Aorta (tissue), 5 donors: ENCODE measurements around the gene MIDN. TPM values are rescaled to one million over a fixed set of nuclear protein-coding genes. Genes with fewer than 3 reads are reported as not detected.
A peak's percentile ranks its signal among the peaks of the same experiment; 100 is the strongest.

ENCODE experiments used
- ATAC-seq: fragments of 200-7000 bp; cut with Tn5 transposase; one replicate; pipeline ENCODE4 v1.9.1; 2022; ENCODE audit warnings: moderate library complexity; ENCODE audit not compliant: low FRiP score
- DNase-seq, 2 donors: peaks; one replicate each; pipeline ENCODE4 v3.0.0-alpha.2; 2020
- H3K27ac ChIP-seq, 2 donors: one replicate each; pipeline ENCODE4 v1.5.1; 2013; ENCODE audit warnings: low read length in 2 of 2, mild to moderate bottlenecking in 2 of 2, moderate library complexity in 2 of 2, control low read depth in 1 of 2, inconsistent platforms in 1 of 2, low read depth in 1 of 2
- H3K27me3 ChIP-seq, 2 donors: one replicate each; pipeline ENCODE4 v1.6.1; 2013; ENCODE audit warnings: control low read depth in 1 of 2, low read length in 1 of 2, mild to moderate bottlenecking in 1 of 2, moderate library complexity in 1 of 2; ENCODE audit not compliant: insufficient read depth in 2 of 2, control insufficient read depth in 1 of 2
- H3K36me3 ChIP-seq, 2 donors: one replicate each; pipeline ENCODE4 v1.6.1; 2013; ENCODE audit warnings: control low read depth in 1 of 2, low read length in 1 of 2, mild to moderate bottlenecking in 1 of 2; ENCODE audit not compliant: insufficient read depth in 2 of 2, control insufficient read depth in 1 of 2
- H3K4me1 ChIP-seq, 2 donors: one replicate each; pipeline ENCODE4 v1.6.1; 2013; ENCODE audit warnings: low read length in 2 of 2, control low read depth in 1 of 2, mild to moderate bottlenecking in 1 of 2, moderate library complexity in 1 of 2; ENCODE audit not compliant: insufficient read depth in 2 of 2, control insufficient read depth in 1 of 2
- H3K4me3 ChIP-seq, 2 donors: one replicate each; pipeline ENCODE4 v1.5.1; 2013; ENCODE audit warnings: low read length in 2 of 2, control low read depth in 1 of 2, mild to moderate bottlenecking in 1 of 2
- H3K9me3 ChIP-seq: one replicate; pipeline ENCODE4 v1.6.1; 2013; ENCODE audit warnings: mild to moderate bottlenecking, low read length; ENCODE audit not compliant: control insufficient read depth
- WGBS, 2 donors: extraction: QIAGEN DNeasy Blood & Tissue Kit; methylation state at CpG; one replicate each; pipeline ENCODE4 v1.1.7; 2013; 5-methylcytosine and 5-hydroxymethylcytosine counted together
- intact Hi-C, 2 donors: fragments of 100-400 bp; cut with DNase I; formaldehyde crosslinking; loops; one replicate each; pipeline versions ENCODE4 v1.14.2 to v1.15.0; 2022
- polyA plus RNA-seq, 2 donors: library from polyadenylated mRNA; stranded (reverse); fragments of 200-250 nt; gene quantifications; one replicate each; pipeline ENCODE4 v1.2.3, GENCODE V29; 2013
- total RNA-seq, 2 donors: library from RNA; stranded (reverse); fragmentation: NEBNext Ultra II Directional; extraction: Animal tissue kit (Norgen Biotek cat#: 25700); gene quantifications; one replicate each; pipeline ENCODE4 v1.2.1, GENCODE V29; 2021
- donor health status: healthy with polysubstance abuse.
- donor health status: Bipolar disorder and iron deficiency.
- donor health status: DM: no; HTN: no; CAD: no.
- donor health status: DM: no; HTN: no; CAD: no.
- donor health status: DM: yes; HTN: yes; CAD: no.

Gene MIDN
- total and polyA plus RNA-seq, 4 donors = 11.8 to 121 (median 69.7) TPM

DNA sequence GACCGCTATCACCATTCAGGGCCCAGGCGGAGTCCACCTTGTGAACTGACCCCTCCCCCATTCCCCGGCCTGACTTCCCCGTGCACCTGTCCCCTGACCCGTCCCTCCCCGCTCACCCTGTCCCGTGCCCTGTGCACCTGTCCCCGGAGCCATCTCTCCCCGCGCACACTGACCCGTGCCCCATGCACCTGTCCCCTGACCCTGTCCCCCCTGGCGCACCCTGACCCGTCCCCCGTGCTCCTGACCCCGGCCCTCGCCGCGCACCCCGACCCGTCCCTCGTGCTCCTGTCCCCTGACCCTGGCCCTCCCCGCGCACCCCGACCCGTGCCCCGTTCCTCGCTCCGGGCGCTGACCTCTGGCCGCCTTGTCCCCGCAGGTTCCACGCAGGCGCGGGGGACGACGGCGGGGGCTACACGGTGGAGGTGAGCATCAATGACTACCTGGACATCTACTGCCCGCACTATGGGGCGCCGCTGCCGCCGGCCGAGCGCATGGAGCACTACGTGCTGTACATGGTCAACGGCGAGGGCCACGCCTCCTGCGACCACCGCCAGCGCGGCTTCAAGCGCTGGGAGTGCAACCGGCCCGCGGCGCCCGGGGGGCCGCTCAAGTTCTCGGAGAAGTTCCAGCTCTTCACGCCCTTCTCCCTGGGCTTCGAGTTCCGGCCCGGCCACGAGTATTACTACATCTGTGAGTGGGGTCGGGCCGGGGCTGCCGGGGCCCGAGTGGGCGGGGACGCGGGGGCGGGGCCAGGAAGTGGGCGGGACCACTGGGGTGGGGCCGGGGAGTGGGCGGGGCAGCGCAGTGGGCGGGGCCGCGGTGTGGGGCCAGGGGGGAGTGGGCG is 47.0 kb downstream of the MIDN start:
- Histone ChIP-seq H3K4me3 (no peak overlapping the region), H3K9me3 (no peaks in the 10 kb centered on the region), H3K27ac (no peak overlapping the region), H3K4me1 (no peaks in the 10 kb centered on the region), H3K36me3 (no peaks in the 10 kb centered on the region), H3K27me3 (no peaks in the 10 kb centered on the region)
- ATAC-seq (no peak), DNase-seq (no peak)
- intact Hi-C loops = no loop called here
- WGBS, 2 donors = 13 to 14% methylated on average over 45 to 82 of the region's 82 CpGs

DNA sequence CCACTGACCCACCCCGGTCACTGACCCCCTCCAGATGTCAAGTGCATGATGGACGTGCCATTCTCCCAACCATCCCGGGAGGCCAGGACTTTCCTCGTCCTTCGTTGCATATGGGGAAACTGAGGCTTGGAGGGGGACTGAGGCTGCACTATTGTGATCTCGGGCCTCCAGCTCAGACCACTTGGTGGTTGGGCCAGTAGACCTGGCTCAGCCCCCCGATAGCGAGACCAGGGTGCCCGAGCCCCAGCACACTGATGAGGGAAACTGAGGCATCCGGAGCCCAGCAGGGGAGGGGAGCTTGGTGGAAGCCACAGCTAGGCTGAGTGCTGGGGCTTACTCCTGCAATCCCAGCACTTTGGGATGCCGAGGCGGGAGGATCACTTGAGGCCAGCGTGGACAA is 47.7 kb downstream of the MIDN start:
- Histone ChIP-seq H3K27ac (no peak overlapping the region), H3K36me3 (no peaks in the 10 kb centered on the region), H3K4me3 (no peak overlapping the region), H3K4me1 (no peaks in the 10 kb centered on the region), H3K27me3 (no peaks in the 10 kb centered on the region), H3K9me3 (no peaks in the 10 kb centered on the region)
- intact Hi-C loops = no loop called here
- DNase-seq = no peak
- WGBS, 2 donors = 79 to 81% methylated on average over 13 of the region's 13 CpGs
- no peak for ATAC-seq

DNA sequence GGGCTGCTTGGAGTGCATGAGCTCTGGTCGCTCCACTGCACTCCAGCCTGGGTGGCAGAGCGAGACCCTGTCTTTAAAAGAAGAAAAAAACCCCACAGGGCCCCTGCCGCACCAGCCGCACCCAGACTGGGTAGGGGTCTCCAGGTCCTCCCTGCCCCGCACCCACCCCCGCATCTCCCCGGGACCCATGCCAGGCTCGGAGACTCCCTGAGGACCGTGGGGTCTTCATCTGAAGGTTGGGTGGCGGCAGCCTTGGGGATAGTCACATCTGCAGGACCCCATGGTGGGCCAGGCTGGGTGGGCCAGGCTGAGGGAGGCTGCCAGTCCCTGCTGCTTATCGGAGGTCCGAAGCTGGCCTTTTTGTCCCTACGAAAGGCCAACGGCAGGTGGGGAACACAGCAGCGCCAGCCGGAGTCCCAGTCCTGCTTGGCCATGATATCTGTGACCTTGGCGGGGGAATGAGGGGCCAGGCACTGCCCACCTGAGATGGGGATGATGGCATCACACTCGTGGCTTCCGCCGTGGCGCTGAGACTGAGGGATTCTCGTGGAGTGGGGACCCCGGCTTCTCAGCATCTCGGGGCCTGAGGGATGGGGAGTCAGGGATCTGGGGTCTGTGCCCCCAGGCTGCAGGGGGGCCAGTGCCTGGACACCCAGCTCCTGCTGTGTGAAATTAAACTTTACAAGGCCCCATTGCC is 48.3 kb downstream of the MIDN start:
- Histone ChIP-seq H3K4me1 (no peaks in the 10 kb centered on the region), H3K27me3 (no peaks in the 10 kb centered on the region), H3K27ac (no peak overlapping the region), H3K9me3 (no peaks in the 10 kb centered on the region), H3K36me3 (no peaks in the 10 kb centered on the region), H3K4me3 (no peak overlapping the region)
- no peak for DNase-seq
- intact Hi-C loops = no loop called here
- ATAC-seq = no peak
- 88 to 89% methylated on average over 24 of the region's 24 CpGs for WGBS, 2 donors

DNA sequence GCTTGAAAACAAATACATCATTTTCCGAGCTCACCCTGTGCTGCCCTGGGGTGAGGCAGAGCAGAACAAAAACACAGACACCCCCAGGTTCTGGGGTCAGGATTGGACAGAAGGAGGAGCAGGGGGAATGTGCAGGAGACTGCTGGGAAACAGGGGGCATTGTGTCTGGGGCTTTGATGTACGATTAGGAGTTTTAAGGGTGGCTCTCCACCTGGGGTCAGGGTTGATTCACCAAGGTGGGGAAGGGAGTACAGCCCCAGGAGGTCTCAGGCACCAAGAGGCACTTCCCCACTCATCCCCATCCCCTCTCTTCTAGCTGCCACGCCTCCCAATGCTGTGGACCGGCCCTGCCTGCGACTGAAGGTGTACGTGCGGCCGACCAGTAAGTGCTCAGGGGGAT is 49.9 kb downstream of the MIDN start:
- H3K4me1 ChIP-seq = no peaks in the 10 kb centered on the region
- H3K9me3 ChIP-seq = no peaks in the 10 kb centered on the region
- H3K36me3 ChIP-seq = no peaks in the 10 kb centered on the region
- 87 to 94% methylated on average over 8 of the region's 8 CpGs for WGBS, 2 donors
- no peak overlapping the region for H3K27ac ChIP-seq
- no peak for DNase-seq
- intact Hi-C loops = no loop called here
- H3K4me3 ChIP-seq = no peak overlapping the region
- ATAC-seq = no peak
- no peaks in the 10 kb centered on the region for H3K27me3 ChIP-seq

DNA sequence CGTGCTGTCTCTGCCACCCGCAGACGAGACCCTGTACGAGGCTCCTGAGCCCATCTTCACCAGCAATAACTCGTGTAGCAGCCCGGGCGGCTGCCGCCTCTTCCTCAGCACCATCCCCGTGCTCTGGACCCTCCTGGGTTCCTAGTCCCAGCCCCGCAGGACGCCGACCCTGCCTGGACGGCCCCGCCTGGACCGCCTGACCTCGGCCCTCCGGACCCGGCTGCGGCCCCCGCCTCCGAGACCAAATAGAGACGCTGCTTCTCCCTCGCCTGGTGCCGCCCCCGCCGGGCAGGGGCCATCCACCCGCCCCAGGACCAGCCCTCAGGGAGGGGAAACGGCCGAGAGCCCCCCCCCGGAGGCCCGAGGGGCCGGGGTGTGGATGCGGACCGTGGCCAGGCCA is 51.4 kb downstream of the MIDN start:
- H3K4me3 ChIP-seq = no peak overlapping the region
- H3K36me3 ChIP-seq = no peaks in the 10 kb centered on the region
- ATAC-seq (peak; percentile 27), DNase-seq (no peak)
- no peaks in the 10 kb centered on the region for H3K4me1 ChIP-seq
- no peak overlapping the region for H3K27ac ChIP-seq
- H3K9me3 ChIP-seq = no peaks in the 10 kb centered on the region
- intact Hi-C loops = no loop called here
- 68 to 79% methylated on average over 34 of the region's 34 CpGs for WGBS, 2 donors
- no peaks in the 10 kb centered on the region for H3K27me3 ChIP-seq

DNA sequence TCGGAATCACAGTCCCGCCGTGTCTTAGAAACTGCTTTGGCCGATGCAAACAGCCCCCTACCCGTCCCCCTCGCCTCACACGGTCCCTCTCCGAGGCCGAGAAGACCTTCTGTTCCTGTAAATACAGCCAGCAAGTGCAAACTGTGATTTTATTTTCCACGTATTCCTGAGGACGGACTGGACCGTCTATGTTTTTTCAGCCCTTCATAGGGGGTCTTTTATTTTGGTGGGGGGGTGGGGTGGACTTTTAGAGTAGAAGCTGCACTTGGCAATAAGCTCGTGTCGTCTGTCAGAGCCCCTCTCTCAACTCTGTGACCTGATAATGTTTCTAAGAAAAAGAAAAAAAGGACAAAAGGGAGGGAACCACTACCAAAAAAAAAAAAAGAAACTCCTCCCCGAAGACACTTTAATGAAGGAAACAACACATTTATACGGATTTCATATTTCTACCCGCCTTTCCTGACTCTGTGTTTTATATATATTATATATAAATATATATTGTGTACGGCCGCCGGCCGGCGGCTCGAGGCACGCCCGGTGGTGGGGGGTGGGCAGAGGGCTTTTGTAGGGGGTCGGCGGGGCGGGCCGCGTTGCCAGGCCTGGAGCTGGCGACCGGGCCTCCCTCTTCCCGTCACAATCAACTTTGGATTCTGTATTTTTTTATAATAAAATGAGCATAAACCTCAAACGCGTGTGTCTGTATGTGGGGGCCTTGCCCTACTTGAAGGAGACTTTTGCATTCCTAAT is 52.5 kb downstream of the MIDN start:
- no peaks in the 10 kb centered on the region for H3K36me3 ChIP-seq
- H3K27ac ChIP-seq = no peak overlapping the region
- no peak overlapping the region for H3K4me3 ChIP-seq
- no peaks in the 10 kb centered on the region for H3K9me3 ChIP-seq
- intact Hi-C loops = no loop called here
- WGBS, 2 donors = 81 to 85% methylated on average over 35 of the region's 35 CpGs
- ATAC-seq (no peak), DNase-seq (no peak)
- H3K4me1 ChIP-seq = no peaks in the 10 kb centered on the region
- H3K27me3 ChIP-seq = no peaks in the 10 kb centered on the region

DNA sequence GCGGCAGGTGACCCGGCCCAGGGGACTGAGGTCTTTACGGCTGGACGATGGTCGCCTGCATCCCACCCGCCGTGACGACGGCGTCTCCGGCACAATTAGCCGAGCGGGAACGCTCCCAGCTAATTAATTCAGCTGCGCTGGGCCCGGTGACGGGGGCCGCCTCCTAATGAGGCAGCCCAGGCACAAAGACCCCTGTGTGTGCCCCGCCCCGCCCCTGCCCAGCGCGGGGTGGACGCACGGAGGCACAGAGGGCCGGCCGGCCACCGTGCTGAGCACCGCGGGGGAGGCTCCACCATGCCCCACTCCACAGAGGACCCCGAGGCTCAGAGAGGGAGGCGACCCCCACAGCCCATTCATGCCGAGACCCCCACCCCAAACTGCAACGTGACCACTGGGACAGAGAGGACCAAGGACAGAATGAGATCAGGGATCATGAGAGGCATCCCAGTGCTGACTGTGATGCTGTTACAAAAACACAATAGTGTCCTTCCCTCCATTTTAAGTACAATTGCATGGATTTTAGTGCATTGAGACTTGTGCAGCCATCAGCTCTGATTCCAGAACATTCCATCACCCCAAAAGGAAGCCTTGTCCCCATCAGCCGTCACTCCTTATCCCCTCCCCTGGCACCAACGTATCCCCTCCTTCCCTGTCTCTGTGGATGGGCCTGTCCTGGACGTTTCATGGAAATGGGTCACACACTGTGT is 54.3 kb downstream of the MIDN start:
- Histone ChIP-seq H3K4me3 (no peak overlapping the region), H3K4me1 (no peaks in the 10 kb centered on the region), H3K9me3 (no peaks in the 10 kb centered on the region), H3K27me3 (no peaks in the 10 kb centered on the region), H3K36me3 (no peaks in the 10 kb centered on the region), H3K27ac (no peak overlapping the region)
- ATAC-seq = no peak
- 56 to 59% methylated on average over 34 to 36 of the region's 36 CpGs for WGBS, 2 donors
- intact Hi-C loops = no loop called here
- no peak for DNase-seq

DNA sequence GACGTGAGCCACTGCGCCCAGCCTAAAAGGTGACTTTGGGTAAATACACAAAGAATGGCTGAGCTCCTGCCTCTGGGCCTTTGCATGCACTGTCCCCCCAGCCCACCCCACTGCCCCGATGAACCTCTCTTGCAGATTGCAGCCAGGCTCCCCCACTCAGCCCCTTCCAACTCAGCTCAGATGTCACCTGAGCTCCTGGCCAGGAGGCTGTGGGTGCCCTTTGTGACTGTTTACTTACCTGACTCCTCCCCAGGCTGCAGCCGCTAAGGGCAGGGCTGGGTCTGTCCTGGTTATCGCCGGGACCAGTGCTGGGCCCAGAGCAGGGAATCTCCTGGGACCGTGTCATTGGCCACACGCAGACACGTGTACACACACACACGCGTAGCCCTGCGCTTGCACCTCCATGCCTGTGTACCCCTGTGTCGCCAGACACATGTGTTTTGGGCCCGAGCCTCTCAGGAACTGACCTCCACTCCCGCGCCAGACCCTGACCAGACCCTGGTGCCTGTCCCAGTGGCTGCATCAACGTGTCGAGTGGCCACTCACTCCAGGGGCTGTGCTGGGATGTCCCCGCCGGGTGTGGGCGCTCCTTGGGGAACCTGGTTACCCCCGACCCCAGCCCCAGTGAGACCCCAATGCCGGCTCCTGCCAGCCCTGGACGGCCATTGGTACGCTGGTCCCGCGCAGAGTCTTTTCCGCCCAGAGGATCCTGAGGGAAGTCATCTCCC is 56.0 kb downstream of the MIDN start:
- Histone ChIP-seq H3K36me3 (no peaks in the 10 kb centered on the region), H3K4me3 (no peak overlapping the region), H3K9me3 (no peaks in the 10 kb centered on the region), H3K4me1 (no peaks in the 10 kb centered on the region), H3K27me3 (no peaks in the 10 kb centered on the region), H3K27ac (no peak overlapping the region)
- peak; percentile 36 for ATAC-seq
- WGBS, 2 donors = 90 to 91% methylated on average over 27 to 28 of the region's 28 CpGs
- no peak for DNase-seq
- intact Hi-C loops = no loop called here
